HEK293 (cell line): ENCODE results near the gene KRTAP3-2.

Source experiments
- CTCF ChIA-PET: fragments of 350-600 bp; formaldehyde crosslinking; extraction: SDS; loops from one replicate; lab custom pipeline; 2021; ENCODE audit warnings: antibody characterized with exemption; lab: Yijun Ruan, JAX
- POLR2A ChIA-PET: fragments of 300-600 bp; formaldehyde crosslinking; extraction: SDS; loops from one replicate; lab custom pipeline; 2020; ENCODE audit warnings: antibody characterized with exemption, inconsistent platforms; lab: Yijun Ruan, JAX
- H3K27ac ChIP-seq: fragments of 200-500 bp; sonication (Bioruptor generic); 2 replicates; pipeline ENCODE4 v1.5.1; 2014; ENCODE audit warnings: low read depth, low read length, control low read depth, inconsistent platforms; ENCODE audit errors: extremely low read depth
- H3K36me3 ChIP-seq, 2 experiments: fragments of 200-500 bp in 1 of 2; sonication (Bioruptor generic) in 1 of 2; 1 replicate in 1 of 2; 2 replicates in 1 of 2; pipeline ENCODE4 v1.5.1; 2014 to 2017; ENCODE audit warnings: inconsistent platforms in 2 of 2, low read length in 2 of 2; ENCODE audit not compliant: control insufficient read depth in 2 of 2, insufficient read depth in 1 of 2
- H3K4me1 ChIP-seq: fragments of 200-500 bp; sonication (Bioruptor generic); 2 replicates; pipeline ENCODE4 v1.5.1; 2014; ENCODE audit warnings: mild to moderate bottlenecking, low read length, inconsistent platforms; ENCODE audit not compliant: control insufficient read depth, insufficient read depth
- H3K4me3 ChIP-seq: 2 replicates; pipeline ENCODE4 v1.5.1; 2011; ENCODE audit warnings: low read depth, mild to moderate bottlenecking, control low read depth, low read length, moderate library complexity
- H3K9me3 ChIP-seq: fragments of 200-500 bp; sonication (Bioruptor generic); 2 replicates; pipeline ENCODE4 v1.5.1; 2014; ENCODE audit warnings: low read depth, low read length, inconsistent platforms; ENCODE audit not compliant: control insufficient read depth, insufficient read depth
- BCL11A ChIP-seq: fragments of 450-650 bp; formaldehyde crosslinking; IDR thresholded peaks from 2 replicates; pipeline ENCODE4 v1.5.1; 2016; ENCODE audit warnings: low read depth, missing biosample characterization, missing genetic modification characterization
- MYNN ChIP-seq: fragments of 450-650 bp; formaldehyde crosslinking; IDR thresholded peaks from 2 replicates; pipeline ENCODE4 v1.5.1; 2016; ENCODE audit warnings: missing biosample characterization, missing genetic modification characterization, borderline replicate concordance
- OSR2 ChIP-seq: fragments of 450-650 bp; formaldehyde crosslinking; IDR thresholded peaks from 2 replicates; pipeline ENCODE4 v1.5.1; 2016; ENCODE audit warnings: missing biosample characterization, missing genetic modification characterization
- OVOL3 ChIP-seq: fragments of 450-650 bp; formaldehyde crosslinking; IDR thresholded peaks from 2 replicates; pipeline ENCODE4 v1.5.1; 2016; ENCODE audit warnings: missing biosample characterization, missing genetic modification characterization
- SCRT2 ChIP-seq: fragments of 450-650 bp; formaldehyde crosslinking; IDR thresholded peaks from 2 replicates; pipeline ENCODE4 v1.5.1; 2016; ENCODE audit warnings: missing biosample characterization, missing genetic modification characterization
- TCF7L2 ChIP-seq: IDR thresholded peaks from 2 replicates; pipeline ENCODE4 v1.6.1; 2011; ENCODE audit warnings: low read depth, mild to moderate bottlenecking, inconsistent platforms, low read length, moderate library complexity, borderline replicate concordance
- WT1 ChIP-seq: fragments of 450-650 bp; formaldehyde crosslinking; IDR thresholded peaks from 2 replicates; pipeline ENCODE4 v1.5.1; 2016; ENCODE audit warnings: missing biosample characterization, missing genetic modification characterization
- ZBTB1 ChIP-seq: fragments of 450-650 bp; formaldehyde crosslinking; IDR thresholded peaks from 2 replicates; pipeline ENCODE4 v1.5.1; 2016; ENCODE audit warnings: missing biosample characterization, missing genetic modification characterization
- ZBTB21 ChIP-seq: fragments of 450-650 bp; formaldehyde crosslinking; IDR thresholded peaks from 2 replicates; pipeline ENCODE4 v1.5.1; 2017; ENCODE audit warnings: missing biosample characterization, missing genetic modification characterization
- ZFP37 ChIP-seq: fragments of 450-650 bp; formaldehyde crosslinking; IDR thresholded peaks from 2 replicates; pipeline ENCODE4 v1.5.1; 2016; ENCODE audit warnings: missing biosample characterization, missing genetic modification characterization
- ZFP69B ChIP-seq: fragments of 450-650 bp; formaldehyde crosslinking; IDR thresholded peaks from 2 replicates; pipeline ENCODE4 v1.5.1; 2016; ENCODE audit warnings: missing biosample characterization, missing genetic modification characterization
- ZIC2 ChIP-seq: fragments of 450-650 bp; formaldehyde crosslinking; IDR thresholded peaks from 2 replicates; pipeline ENCODE4 v1.5.1; 2016; ENCODE audit warnings: missing biosample characterization, missing genetic modification characterization
- ZNF112 ChIP-seq: fragments of 450-650 bp; formaldehyde crosslinking; IDR thresholded peaks from 2 replicates; pipeline ENCODE4 v1.5.0; 2017; ENCODE audit warnings: missing biosample characterization, missing genetic modification characterization
- ZNF19 ChIP-seq: fragments of 450-650 bp; formaldehyde crosslinking; IDR thresholded peaks from 2 replicates; pipeline ENCODE4; 2016; ENCODE audit warnings: missing biosample characterization, missing genetic modification characterization, low read depth
- ZNF214 ChIP-seq: fragments of 450-650 bp; formaldehyde crosslinking; IDR thresholded peaks from 2 replicates; pipeline ENCODE4 v1.5.1; 2017; ENCODE audit warnings: missing biosample characterization, mild to moderate bottlenecking, missing genetic modification characterization, borderline replicate concordance
- ZNF335 ChIP-seq: fragments of 450-650 bp; formaldehyde crosslinking; conservative IDR thresholded peaks from 2 replicates; pipeline ENCODE4 v1.5.1; 2016; ENCODE audit warnings: missing biosample characterization, missing genetic modification characterization
- ZNF391 ChIP-seq: fragments of 450-650 bp; formaldehyde crosslinking; IDR thresholded peaks from 2 replicates; pipeline ENCODE4 v1.5.1; 2016; ENCODE audit warnings: low read depth, missing biosample characterization, missing genetic modification characterization, borderline replicate concordance
- ZNF416 ChIP-seq: fragments of 450-650 bp; formaldehyde crosslinking; IDR thresholded peaks from 2 replicates; pipeline ENCODE4 v1.5.1; 2016; ENCODE audit warnings: missing biosample characterization, missing genetic modification characterization
- ZNF423 ChIP-seq: fragments of 450-650 bp; formaldehyde crosslinking; IDR thresholded peaks from 2 replicates; pipeline ENCODE4 v1.5.1; 2016; ENCODE audit warnings: missing biosample characterization, missing genetic modification characterization
- ZNF660 ChIP-seq: fragments of 450-650 bp; IDR thresholded peaks from 2 replicates; pipeline ENCODE4 v1.5.1; 2018; ENCODE audit warnings: missing biosample characterization, mild to moderate bottlenecking, missing genetic modification characterization
- ZNF677 ChIP-seq: fragments of 450-650 bp; IDR thresholded peaks from 2 replicates; pipeline ENCODE4 v1.5.0; 2018; ENCODE audit warnings: missing biosample characterization, mild to moderate bottlenecking, missing genetic modification characterization, moderate library complexity
- ZSCAN23 ChIP-seq: fragments of 450-650 bp; formaldehyde crosslinking; IDR thresholded peaks from 2 replicates; pipeline ENCODE4 v1.5.1; 2016; ENCODE audit warnings: missing biosample characterization, missing genetic modification characterization
- TF ChIP-seq, protein P1 (sequence below): fragments of 450-650 bp; formaldehyde crosslinking; IDR thresholded peaks from 2 replicates; pipeline ENCODE4 v1.5.1; 2016; ENCODE audit warnings: missing biosample characterization, missing genetic modification characterization
- TF ChIP-seq, protein P2 (sequence below): fragments of 450-650 bp; formaldehyde crosslinking; conservative IDR thresholded peaks from 2 replicates; pipeline ENCODE4 v1.5.1; 2016; ENCODE audit warnings: low read depth, missing biosample characterization, missing genetic modification characterization
- TF ChIP-seq, protein P3 (sequence below): fragments of 450-650 bp; formaldehyde crosslinking; IDR thresholded peaks from 2 replicates; pipeline ENCODE4 v1.5.1; 2017; ENCODE audit warnings: missing biosample characterization, missing genetic modification characterization
- TF ChIP-seq, protein P4 (sequence below): fragments of 450-650 bp; formaldehyde crosslinking; IDR thresholded peaks from 2 replicates; pipeline ENCODE4 v1.5.1; 2016; ENCODE audit warnings: missing biosample characterization, missing genetic modification characterization

The KRTAP3-2 gene

DNA sequence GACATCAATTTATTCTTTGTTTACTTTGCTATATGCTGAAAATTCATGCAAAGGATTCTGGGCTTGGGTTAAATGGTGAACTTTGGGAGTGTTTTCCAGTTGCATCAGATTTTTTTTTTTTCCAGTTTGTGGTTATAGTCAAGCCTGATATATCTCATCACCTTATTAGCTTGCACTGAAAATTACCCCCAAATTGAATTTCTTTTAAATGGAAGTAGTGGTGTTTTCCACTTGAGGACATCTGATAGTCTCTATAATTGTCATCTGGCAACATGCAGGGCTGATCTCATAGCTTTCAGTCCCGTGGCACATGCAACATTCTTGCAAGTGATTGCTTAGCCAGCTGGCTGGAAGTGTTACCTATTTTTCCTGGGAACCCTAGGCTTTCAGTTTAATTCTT, 13.9 kb upstream of the KRTAP3-2 start (continued):
- TF ChIP-seq, protein P1, sequence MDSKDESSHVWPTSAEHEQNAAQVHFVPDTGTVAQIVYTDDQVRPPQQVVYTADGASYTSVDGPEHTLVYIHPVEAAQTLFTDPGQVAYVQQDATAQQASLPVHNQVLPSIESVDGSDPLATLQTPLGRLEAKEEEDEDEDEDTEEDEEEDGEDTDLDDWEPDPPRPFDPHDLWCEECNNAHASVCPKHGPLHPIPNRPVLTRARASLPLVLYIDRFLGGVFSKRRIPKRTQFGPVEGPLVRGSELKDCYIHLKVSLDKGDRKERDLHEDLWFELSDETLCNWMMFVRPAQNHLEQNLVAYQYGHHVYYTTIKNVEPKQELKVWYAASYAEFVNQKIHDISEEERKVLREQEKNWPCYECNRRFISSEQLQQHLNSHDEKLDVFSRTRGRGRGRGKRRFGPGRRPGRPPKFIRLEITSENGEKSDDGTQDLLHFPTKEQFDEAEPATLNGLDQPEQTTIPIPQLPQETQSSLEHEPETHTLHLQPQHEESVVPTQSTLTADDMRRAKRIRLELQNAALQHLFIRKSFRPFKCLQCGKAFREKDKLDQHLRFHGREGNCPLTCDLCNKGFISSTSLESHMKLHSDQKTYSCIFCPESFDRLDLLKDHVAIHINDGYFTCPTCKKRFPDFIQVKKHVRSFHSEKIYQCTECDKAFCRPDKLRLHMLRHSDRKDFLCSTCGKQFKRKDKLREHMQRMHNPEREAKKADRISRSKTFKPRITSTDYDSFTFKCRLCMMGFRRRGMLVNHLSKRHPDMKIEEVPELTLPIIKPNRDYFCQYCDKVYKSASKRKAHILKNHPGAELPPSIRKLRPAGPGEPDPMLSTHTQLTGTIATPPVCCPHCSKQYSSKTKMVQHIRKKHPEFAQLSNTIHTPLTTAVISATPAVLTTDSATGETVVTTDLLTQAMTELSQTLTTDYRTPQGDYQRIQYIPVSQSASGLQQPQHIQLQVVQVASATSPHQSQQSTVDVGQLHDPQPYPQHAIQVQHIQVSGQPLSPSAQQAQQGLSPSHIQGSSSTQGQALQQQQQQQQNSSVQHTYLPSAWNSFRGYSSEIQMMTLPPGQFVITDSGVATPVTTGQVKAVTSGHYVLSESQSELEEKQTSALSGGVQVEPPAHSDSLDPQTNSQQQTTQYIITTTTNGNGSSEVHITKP (tag by site-specific recombination) = peak; percentile 49; the same call in 1 of the 2 replicates
- TF ChIP-seq, protein P2, sequence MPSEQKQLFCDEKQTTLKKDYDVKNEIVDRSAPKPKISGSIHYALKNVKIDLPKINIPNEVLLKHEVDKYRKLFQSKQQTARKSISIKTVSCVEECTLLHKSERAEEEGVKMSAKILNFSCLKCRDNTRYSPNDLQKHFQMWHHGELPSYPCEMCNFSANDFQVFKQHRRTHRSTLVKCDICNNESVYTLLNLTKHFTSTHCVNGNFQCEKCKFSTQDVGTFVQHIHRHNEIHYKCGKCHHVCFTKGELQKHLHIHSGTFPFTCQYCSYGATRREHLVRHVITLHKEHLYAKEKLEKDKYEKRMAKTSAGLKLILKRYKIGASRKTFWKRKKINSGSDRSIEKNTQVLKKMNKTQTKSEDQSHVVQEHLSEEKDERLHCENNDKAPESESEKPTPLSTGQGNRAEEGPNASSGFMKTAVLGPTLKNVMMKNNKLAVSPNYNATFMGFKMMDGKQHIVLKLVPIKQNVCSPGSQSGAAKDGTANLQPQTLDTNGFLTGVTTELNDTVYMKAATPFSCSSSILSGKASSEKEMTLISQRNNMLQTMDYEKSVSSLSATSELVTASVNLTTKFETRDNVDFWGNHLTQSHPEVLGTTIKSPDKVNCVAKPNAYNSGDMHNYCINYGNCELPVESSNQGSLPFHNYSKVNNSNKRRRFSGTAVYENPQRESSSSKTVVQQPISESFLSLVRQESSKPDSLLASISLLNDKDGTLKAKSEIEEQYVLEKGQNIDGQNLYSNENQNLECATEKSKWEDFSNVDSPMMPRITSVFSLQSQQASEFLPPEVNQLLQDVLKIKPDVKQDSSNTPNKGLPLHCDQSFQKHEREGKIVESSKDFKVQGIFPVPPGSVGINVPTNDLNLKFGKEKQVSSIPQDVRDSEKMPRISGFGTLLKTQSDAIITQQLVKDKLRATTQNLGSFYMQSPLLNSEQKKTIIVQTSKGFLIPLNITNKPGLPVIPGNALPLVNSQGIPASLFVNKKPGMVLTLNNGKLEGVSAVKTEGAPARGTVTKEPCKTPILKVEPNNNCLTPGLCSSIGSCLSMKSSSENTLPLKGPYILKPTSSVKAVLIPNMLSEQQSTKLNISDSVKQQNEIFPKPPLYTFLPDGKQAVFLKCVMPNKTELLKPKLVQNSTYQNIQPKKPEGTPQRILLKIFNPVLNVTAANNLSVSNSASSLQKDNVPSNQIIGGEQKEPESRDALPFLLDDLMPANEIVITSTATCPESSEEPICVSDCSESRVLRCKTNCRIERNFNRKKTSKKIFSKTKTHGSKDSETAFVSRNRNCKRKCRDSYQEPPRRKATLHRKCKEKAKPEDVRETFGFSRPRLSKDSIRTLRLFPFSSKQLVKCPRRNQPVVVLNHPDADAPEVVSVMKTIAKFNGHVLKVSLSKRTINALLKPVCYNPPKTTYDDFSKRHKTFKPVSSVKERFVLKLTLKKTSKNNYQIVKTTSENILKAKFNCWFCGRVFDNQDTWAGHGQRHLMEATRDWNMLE (tag by site-specific recombination) = peak; percentile 57
- no peak for TF ChIP-seq MYNN (tag by site-specific recombination)
- TF ChIP-seq ZFP37 (tag by site-specific recombination) = peak; percentile 76; the same call in 1 of the 2 replicates
- TF ChIP-seq TCF7L2 = no peak
- no peak for TF ChIP-seq ZBTB1
- peak; percentile 36; the same call in 1 of the 2 replicates for TF ChIP-seq OSR2 (tag by site-specific recombination)
- TF ChIP-seq ZNF335 (tag by site-specific recombination) = peak; percentile 28; the same call in 1 of the 2 replicates
- 0 out of 2 replicates have a peak, but pooled peaks have one; percentile 30 for TF ChIP-seq ZFP69B
- TF ChIP-seq, protein P3, sequence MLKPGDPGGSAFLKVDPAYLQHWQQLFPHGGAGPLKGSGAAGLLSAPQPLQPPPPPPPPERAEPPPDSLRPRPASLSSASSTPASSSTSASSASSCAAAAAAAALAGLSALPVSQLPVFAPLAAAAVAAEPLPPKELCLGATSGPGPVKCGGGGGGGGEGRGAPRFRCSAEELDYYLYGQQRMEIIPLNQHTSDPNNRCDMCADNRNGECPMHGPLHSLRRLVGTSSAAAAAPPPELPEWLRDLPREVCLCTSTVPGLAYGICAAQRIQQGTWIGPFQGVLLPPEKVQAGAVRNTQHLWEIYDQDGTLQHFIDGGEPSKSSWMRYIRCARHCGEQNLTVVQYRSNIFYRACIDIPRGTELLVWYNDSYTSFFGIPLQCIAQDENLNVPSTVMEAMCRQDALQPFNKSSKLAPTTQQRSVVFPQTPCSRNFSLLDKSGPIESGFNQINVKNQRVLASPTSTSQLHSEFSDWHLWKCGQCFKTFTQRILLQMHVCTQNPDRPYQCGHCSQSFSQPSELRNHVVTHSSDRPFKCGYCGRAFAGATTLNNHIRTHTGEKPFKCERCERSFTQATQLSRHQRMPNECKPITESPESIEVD = peak; percentile 82
- peak; percentile 47; the same call in 1 of the 2 replicates for TF ChIP-seq ZBTB21
- no peak for TF ChIP-seq ZNF391 (tag by site-specific recombination)
- 0 out of 2 replicates have a peak, but pooled peaks have one; percentile 15 for TF ChIP-seq SCRT2 (tag by site-specific recombination)
- TF ChIP-seq BCL11A = no peak

DNA sequence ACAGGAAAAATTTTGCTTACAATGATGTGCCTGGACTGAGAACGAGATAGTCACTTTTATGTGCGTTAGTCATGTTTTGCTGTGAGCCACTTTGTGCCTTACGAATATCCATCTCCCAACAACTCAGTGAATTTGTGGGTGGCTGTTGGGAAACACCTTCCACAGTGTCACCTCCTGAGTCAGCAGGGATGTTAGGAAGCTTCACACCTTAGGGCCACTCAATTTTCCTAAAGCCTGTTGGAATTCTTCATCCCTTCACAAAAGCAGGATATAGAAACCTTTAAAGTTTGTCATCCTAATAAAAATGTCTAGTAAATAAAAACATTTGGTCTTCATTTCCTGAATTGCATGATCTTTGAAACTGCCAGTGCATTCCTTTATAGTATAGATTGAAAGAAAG, 13.5 kb upstream of the KRTAP3-2 start:
- H3K4me1 ChIP-seq = no peaks in the 10 kb centered on the region
- no peak overlapping the region for H3K4me3 ChIP-seq
- H3K36me3 ChIP-seq = no peaks in the 10 kb centered on the region
- ChIA-PET CTCF (interaction anchor here (0.6 to 1.2 kb wide), 2 partner anchors 317 to 394 kb away, joined by 4 read pairs; no protein-coding TSS in a partner anchor), POLR2A (no interaction called here)
- no peak overlapping the region for H3K27ac ChIP-seq
- no peaks in the 10 kb centered on the region for H3K9me3 ChIP-seq
- TF ChIP-seq ZNF112 (tag by site-specific recombination) (no peak), ZNF677 (tag by site-specific recombination) (no peak), ZSCAN23 (tag by site-specific recombination) (no peak), ZIC2 (tag by site-specific recombination) (no peak), ZNF19 (tag by site-specific recombination) (no peak), ZNF214 (no peak), ZNF423 (tag by site-specific recombination) (no peak), OVOL3 (tag by site-specific recombination) (no peak), ZNF660 (tag by site-specific recombination) (no peak), WT1 (tag by site-specific recombination) (no peak), ZNF416 (tag by site-specific recombination) (no peak)
- TF ChIP-seq, protein P4, sequence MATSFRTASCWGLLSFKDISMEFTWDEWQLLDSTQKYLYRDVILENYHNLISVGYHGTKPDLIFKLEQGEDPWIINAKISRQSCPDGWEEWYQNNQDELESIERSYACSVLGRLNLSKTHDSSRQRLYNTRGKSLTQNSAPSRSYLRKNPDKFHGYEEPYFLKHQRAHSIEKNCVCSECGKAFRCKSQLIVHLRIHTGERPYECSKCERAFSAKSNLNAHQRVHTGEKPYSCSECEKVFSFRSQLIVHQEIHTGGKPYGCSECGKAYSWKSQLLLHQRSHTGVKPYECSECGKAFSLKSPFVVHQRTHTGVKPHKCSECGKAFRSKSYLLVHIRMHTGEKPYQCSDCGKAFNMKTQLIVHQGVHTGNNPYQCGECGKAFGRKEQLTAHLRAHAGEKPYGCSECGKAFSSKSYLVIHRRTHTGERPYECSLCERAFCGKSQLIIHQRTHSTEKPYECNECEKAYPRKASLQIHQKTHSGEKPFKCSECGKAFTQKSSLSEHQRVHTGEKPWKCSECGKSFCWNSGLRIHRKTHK = no peak
